LNCAP (cell line): ENCODE data around the gene BLOC1S2.

Experiments
- TF ChIP-seq, protein P1 (sequence below): fragments of 450-650 bp; IDR thresholded peaks from 2 replicates; pipeline ENCODE4 v1.5.1; 2017; ENCODE audit warnings: mild to moderate bottlenecking

BLOC1S2 gene

DNA sequence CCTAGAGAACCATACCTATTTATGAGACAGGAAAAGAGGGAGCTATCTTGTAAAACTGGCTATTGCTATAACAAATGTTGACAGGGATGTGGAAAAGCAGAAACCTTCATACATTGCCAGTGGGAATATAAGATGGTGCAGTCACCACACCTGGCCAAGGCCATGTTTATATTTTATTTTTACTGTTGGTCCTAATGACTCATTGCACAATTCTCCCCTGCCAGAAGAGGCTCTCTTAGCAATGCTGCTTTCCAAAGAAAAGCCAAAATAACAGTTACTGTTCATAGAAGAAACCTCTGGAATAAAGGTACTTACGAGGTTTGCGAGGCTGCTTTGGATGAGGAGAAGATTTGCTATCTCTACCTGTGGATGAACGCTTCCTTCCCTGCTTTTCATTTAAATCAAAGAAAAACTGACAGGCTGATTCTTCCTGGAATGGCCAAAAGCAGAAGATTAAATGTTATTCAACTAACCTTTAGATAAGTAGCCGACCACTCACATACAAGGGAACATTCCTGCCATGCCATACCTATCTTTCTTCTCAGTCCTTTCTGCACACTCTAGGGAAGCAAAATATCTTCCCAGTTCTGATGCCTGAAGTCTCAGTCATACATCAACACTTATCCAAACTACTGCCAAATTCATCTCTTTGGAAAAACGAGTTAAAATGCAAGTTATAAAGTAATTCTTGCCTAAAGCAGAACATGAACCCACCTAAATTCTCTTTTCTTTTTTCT is 40.8 kb downstream of the BLOC1S2 start:
- TF ChIP-seq, protein P1, sequence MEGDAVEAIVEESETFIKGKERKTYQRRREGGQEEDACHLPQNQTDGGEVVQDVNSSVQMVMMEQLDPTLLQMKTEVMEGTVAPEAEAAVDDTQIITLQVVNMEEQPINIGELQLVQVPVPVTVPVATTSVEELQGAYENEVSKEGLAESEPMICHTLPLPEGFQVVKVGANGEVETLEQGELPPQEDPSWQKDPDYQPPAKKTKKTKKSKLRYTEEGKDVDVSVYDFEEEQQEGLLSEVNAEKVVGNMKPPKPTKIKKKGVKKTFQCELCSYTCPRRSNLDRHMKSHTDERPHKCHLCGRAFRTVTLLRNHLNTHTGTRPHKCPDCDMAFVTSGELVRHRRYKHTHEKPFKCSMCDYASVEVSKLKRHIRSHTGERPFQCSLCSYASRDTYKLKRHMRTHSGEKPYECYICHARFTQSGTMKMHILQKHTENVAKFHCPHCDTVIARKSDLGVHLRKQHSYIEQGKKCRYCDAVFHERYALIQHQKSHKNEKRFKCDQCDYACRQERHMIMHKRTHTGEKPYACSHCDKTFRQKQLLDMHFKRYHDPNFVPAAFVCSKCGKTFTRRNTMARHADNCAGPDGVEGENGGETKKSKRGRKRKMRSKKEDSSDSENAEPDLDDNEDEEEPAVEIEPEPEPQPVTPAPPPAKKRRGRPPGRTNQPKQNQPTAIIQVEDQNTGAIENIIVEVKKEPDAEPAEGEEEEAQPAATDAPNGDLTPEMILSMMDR, result no peak

GRCh38 chr10:100239851-100240250 is 46.6 kb downstream of the BLOC1S2 start:
- TF ChIP-seq, protein P1, result no peak

- TF ChIP-seq, protein P1, result no peak
Observed at GRCh38 chr10:100238429-100238828, 48.1 kb downstream of the BLOC1S2 start.

DNA sequence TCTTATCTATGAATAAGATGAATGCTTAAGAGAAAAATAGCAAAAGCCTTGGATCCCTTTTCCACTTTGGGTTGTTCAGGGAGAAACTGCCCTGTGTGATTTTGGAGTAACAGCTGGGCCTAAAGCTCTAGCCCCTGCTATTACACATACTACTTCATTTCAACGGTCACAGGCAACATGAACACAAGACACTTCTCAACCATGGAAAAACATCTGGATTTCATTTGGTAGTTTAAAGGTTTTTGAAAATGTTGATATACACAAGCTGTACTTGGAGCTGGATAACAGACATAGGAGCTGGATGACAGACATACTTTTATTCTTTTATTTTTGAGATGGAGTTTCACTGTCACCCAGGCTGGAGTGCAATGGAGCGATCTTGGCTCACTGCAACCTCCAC is 54.4 kb downstream of the BLOC1S2 start:
- TF ChIP-seq, protein P1, result no peak

DNA sequence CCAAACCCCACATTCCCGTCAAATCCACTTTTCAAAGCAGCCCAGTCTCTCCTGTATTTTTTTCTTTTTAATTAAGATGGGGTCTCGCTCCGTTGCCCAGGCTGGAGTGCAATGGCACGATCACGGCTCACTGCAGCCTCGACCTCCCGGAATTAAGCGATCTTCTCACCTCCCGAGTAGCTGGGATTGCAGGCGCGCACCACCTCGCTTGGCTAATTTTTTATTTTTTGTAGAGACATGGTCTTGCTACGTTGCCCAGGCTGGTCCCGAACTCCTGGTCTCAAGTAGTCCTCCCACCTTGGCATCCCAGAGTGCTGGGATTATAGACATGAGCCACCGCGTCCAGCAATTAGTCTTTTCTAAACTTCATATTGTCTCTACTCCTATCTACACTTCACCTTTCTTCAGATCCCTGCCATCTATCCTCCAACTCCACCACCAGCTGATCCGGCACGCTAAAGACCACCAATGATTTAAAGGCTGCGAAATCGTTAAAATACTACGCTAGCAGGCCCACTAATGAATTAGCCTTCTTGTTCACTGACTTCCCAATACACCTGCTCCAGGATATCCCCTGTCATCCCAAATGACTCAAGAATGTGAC is 56.6 kb downstream of the BLOC1S2 start:
- TF ChIP-seq, protein P1, result no peak

GRCh38 chr10:100223879-100224278 is 62.6 kb downstream of the BLOC1S2 start:
- TF ChIP-seq, protein P1, result no peak
